Thyroid gland (tissue), 4 donors: ENCODE measurements around the gene CPT1A.

Experiments
- POLR2A ChIP-seq, 2 donors: fragments of 450-650 bp; IDR thresholded peaks; one replicate each; pipeline ENCODE4 v1.6.1; 2017; ENCODE audit warnings: antibody characterized with exemption in 2 of 2, mild to moderate bottlenecking in 2 of 2, moderate library complexity in 1 of 2
- TF ChIP-seq, protein P1 (sequence below), 6 experiments: fragments of 200-600 bp in 3 of 6; fragments of 450-650 bp in 3 of 6; sonication (generic) in 3 of 6; IDR thresholded peaks; one replicate each; pipeline ENCODE4 v1.5.1; 2016 to 2019; ENCODE audit warnings: antibody characterized with exemption in 6 of 6, mild to moderate bottlenecking in 2 of 6, inconsistent platforms in 1 of 6, moderate library complexity in 1 of 6

DNA sequence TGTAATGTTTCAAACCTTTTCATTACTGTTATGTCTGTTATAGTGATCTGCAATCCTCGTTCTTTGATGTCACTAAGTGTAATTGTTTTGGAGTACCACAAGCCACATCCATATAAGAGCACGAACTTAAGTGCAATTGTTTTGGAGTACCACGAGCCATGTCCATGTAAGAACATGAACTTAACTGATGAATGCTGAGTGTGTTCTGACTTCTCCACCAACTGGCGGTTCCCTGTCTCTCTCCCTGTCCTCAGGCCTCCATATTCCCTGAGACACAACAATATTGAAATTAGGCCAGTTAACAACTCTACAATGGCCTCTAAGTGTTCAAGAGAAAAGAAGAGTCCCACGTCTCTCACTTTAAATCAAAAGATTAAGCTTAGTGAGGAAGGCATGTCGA lies 113.9 kb downstream of the CPT1A start:
- TF ChIP-seq POLR2A (IDR thresholded peaks at IDR 0.05): no peak
- TF ChIP-seq, protein P1, sequence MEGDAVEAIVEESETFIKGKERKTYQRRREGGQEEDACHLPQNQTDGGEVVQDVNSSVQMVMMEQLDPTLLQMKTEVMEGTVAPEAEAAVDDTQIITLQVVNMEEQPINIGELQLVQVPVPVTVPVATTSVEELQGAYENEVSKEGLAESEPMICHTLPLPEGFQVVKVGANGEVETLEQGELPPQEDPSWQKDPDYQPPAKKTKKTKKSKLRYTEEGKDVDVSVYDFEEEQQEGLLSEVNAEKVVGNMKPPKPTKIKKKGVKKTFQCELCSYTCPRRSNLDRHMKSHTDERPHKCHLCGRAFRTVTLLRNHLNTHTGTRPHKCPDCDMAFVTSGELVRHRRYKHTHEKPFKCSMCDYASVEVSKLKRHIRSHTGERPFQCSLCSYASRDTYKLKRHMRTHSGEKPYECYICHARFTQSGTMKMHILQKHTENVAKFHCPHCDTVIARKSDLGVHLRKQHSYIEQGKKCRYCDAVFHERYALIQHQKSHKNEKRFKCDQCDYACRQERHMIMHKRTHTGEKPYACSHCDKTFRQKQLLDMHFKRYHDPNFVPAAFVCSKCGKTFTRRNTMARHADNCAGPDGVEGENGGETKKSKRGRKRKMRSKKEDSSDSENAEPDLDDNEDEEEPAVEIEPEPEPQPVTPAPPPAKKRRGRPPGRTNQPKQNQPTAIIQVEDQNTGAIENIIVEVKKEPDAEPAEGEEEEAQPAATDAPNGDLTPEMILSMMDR (IDR thresholded peaks at IDR 0.05): no peak
